Prostate gland (tissue), 2 donors: Measurements from ENCODE around the gene TMEM267. TPM values are rescaled to one million over a fixed set of nuclear protein-coding genes. Genes with fewer than 3 reads are reported as not detected.
A peak's percentile ranks its signal among the peaks of the same experiment; 100 is the strongest.

ENCODE experiments used
- DNase-seq: peaks from one replicate; pipeline ENCODE4 v3.0.0-alpha.2; 2019; ENCODE audit warnings: low spot score
- H3K27ac ChIP-seq, 2 donors: fragments of 200-600 bp; sonication (generic); 2 replicates each; pipeline ENCODE4 v1.5.1; 2017 to 2019
- H3K27me3 ChIP-seq: fragments of 200-600 bp; sonication (generic); replicated peaks from 2 replicates; pipeline ENCODE4 v1.5.1; 2019; ENCODE audit not compliant: insufficient read depth
- H3K36me3 ChIP-seq, 2 donors: fragments of 200-600 bp; sonication (generic); 1 replicate in 1 of 2; 2 replicates in 1 of 2; pipeline versions ENCODE4 v1.5.1 to v1.8.1; 2017 to 2019
- H3K4me1 ChIP-seq: fragments of 200-600 bp; sonication (generic); replicated peaks from 2 replicates; pipeline ENCODE4 v1.5.1; 2019
- H3K4me3 ChIP-seq, 2 donors: fragments of 200-600 bp; sonication (generic); 2 replicates each; pipeline ENCODE4 v1.5.1; 2017 to 2019
- H3K9me3 ChIP-seq: fragments of 200-600 bp; sonication (generic); 2 replicates; pipeline ENCODE4 v1.5.1; 2017
- POLR2A ChIP-seq: fragments of 450-650 bp; IDR thresholded peaks from one replicate; pipeline ENCODE4 v1.6.1; 2016; ENCODE audit warnings: antibody characterized with exemption, mild to moderate bottlenecking
- POLR2AphosphoS5 ChIP-seq: sonication (generic); formaldehyde crosslinking; IDR thresholded peaks from one replicate; pipeline ENCODE4 v1.6.1; 2017; ENCODE audit warnings: antibody characterized with exemption
- WGBS: methylation state at CpG from one replicate; pipeline ENCODE4 v1.1.5; 2018; 5-methylcytosine and 5-hydroxymethylcytosine counted together
- intact Hi-C: fragments of 100-400 bp; cut with DNase I; formaldehyde crosslinking; loops from one replicate; pipeline ENCODE4 v1.14.2; 2022
- total RNA-seq, 2 donors: library from RNA; depleted of rRNA; stranded (reverse); fragments of >200 nt; gene quantifications; one replicate each; pipeline ENCODE4 v1.1.0, GENCODE V29; 2016
- TF ChIP-seq, protein P1 (sequence below), 4 experiments: fragments of 200-600 bp in 2 of 4; fragments of 450-650 bp in 2 of 4; sonication (generic) in 2 of 4; IDR thresholded peaks; 1 replicate in 3 of 4; 2 replicates in 1 of 4; pipeline ENCODE4 v1.5.1; 2016 to 2019; ENCODE audit warnings: antibody characterized with exemption in 4 of 4, mild to moderate bottlenecking in 2 of 4, moderate library complexity in 2 of 4

The TMEM267 gene
- total RNA-seq, 2 donors from 2014 or later: 11.8 to 14.9 TPM

DNA sequence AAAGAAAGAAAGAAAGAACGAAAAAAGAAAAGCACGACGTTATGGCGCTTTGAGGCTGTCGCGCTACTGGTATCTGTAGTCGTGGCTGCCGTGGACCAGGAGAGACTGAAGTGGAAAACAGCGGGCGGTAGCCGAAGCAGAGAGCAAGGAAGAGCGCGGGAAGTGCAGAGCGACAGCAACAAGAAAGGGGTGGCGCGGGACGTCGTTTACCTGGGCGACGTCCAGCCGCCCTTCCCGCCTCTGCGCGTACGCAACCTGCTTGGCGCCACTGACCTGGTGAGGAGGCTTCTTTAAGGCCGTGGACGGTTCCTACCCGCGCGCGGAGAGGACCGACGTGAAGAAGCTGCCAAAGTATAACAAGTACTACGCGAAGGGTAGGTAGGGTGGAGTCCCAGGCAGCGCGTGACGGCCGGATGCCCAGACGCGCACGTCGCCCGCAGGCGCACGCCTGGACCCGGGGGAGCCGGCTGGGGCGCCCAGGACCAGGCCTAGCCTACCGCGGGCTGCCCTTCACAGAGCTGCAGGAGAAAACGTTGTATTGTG, 86.8 kb downstream of the TMEM267 start:
- no peaks in the 10 kb centered on the region for H3K9me3 ChIP-seq
- no peaks in the 10 kb centered on the region for H3K4me1 ChIP-seq
- DNase-seq: peak; percentile 64
- TF ChIP-seq, protein P1, sequence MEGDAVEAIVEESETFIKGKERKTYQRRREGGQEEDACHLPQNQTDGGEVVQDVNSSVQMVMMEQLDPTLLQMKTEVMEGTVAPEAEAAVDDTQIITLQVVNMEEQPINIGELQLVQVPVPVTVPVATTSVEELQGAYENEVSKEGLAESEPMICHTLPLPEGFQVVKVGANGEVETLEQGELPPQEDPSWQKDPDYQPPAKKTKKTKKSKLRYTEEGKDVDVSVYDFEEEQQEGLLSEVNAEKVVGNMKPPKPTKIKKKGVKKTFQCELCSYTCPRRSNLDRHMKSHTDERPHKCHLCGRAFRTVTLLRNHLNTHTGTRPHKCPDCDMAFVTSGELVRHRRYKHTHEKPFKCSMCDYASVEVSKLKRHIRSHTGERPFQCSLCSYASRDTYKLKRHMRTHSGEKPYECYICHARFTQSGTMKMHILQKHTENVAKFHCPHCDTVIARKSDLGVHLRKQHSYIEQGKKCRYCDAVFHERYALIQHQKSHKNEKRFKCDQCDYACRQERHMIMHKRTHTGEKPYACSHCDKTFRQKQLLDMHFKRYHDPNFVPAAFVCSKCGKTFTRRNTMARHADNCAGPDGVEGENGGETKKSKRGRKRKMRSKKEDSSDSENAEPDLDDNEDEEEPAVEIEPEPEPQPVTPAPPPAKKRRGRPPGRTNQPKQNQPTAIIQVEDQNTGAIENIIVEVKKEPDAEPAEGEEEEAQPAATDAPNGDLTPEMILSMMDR (IDR thresholded peaks at IDR 0.05): no peak
- TF ChIP-seq POLR2AphosphoS5: peak; percentile 54
- TF ChIP-seq POLR2A: peak; percentile 52
- intact Hi-C loops: loop anchor here (10.0 kb wide), 2 partner anchors 88 to 492 kb away; partner anchors contain the start of gene TMEM267
- peak overlapping the region; percentile 71 for H3K27ac ChIP-seq
- WGBS: 4% methylated on average over 53 of the region's 53 CpGs
- peak overlapping the region; percentile 46 to 49 for H3K4me3 ChIP-seq
- H3K27me3 ChIP-seq: no peaks in the 10 kb centered on the region
- no peaks in the 10 kb centered on the region for H3K36me3 ChIP-seq

Other genes starting within 250 kb of the TMEM267 start
- gene HMGCS1, start 170.5 kb downstream of the TMEM267 start, total RNA-seq: 10 to 100 TPM; 15.5 to 29.2 TPM
- gene CCL28, start 71.5 kb downstream of the TMEM267 start, total RNA-seq: 1 to 10 TPM; 4.4 to 6.3 TPM
- gene C5orf34, start 31.3 kb upstream of the TMEM267 start, total RNA-seq: 1 to 10 TPM; 1.5 to 4.5 TPM
- gene PAIP1, start 73.2 kb upstream of the TMEM267 start, total RNA-seq: 100 to 1,000 TPM in 1 of 2 donors, 10 to 100 TPM in 1; 84.6 to 150 TPM
- 10 to 100 TPM; 30.6 to 31.4 TPM for gene NNT, start 119.3 kb upstream of the TMEM267 start, total RNA-seq